Embryonic facial prominence (tissue), 1 donor: ENCODE results near the gene SERPINB13.

ENCODE experiments used
- DNase-seq: peaks from one replicate; pipeline ENCODE4 v3.0.0-alpha.2; 2016; ENCODE audit errors: extremely low spot score

The SERPINB13 gene, protein sequence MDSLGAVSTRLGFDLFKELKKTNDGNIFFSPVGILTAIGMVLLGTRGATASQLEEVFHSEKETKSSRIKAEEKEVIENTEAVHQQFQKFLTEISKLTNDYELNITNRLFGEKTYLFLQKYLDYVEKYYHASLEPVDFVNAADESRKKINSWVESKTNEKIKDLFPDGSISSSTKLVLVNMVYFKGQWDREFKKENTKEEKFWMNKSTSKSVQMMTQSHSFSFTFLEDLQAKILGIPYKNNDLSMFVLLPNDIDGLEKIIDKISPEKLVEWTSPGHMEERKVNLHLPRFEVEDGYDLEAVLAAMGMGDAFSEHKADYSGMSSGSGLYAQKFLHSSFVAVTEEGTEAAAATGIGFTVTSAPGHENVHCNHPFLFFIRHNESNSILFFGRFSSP

GRCh38 chr18:63586966-63587365, at the start of gene SERPINB13:
Gene SERPINB13, plus strand, starts transcription at chr18:63587343. Its CDS starts 1,325 bp downstream, at chr18:63588668.
- no peak for DNase-seq

DNA sequence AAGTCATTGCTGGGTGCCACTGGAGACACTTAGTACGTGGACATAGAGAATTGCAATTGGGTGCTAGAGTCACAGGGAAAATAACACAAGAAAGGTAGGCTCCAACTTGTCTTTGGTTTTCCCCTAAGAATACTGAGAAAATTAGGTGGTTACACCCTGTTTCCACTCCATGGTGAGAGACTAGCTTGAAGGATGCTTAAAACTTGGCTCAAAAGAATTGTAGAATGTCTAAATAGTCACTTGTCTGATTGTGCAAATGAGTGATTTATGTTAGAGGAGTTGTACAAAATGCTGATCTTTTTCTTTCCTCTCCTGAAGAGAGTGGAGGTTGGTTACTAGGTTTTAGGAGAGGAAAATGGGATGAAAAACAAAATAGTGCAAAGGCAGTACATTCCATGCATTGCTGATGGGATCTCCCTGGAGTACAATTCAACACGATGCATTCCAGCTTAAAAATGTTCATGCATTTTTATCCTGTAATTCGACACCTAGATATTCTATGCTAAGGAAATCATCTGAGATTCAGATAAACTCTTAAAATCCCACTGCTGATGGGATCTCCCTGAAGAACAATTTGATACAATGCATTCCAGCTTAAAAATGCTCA, 47.1 kb upstream of the SERPINB13 start:
- no peak for DNase-seq

GRCh38 chr18:63542069-63542468, 45.1 kb upstream of the SERPINB13 start, which contains the start of gene SERPINB12:
Gene SERPINB12, plus strand, starts transcription at chr18:63542369. Its CDS starts 13,791 bp downstream, at chr18:63556160.
- no peak for DNase-seq

DNA sequence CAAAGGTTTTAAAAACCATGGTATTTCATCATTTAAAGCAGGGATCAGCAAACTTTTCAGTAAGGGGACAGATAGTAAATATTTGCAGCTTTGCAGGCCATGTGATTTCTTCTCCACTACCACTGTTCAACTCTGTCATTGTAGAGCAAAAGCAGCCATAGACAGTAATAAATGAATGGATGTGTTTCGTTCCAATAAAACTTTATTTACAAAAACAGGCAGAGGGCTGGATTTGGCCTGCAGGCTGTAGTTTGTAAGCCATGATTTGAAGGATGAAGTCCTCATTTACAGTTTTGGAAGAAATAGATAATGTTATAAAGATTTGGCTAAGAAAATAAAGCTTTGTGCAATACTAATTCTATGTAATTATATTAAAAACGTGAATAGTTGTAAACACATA, 43.1 kb upstream of the SERPINB13 start:
- no peak for DNase-seq

DNA sequence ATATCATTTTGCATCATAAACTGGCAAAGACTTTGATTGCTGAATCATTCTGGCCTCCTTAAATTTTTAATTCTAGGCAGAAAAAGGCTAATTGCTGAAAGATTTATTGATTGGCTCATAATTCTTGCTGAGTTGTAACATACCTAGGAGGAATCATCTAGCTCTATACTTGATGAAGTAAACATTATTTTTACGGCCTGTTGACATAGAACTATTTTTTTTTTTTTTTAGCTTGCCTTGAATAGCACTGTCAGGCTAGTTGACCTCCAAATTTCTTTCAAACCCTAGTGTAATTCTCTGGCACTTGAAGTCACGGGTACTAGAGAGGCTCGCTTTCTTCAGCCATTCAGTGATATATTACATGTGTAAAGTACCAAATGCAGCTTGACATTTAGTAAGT, 42.1 kb upstream of the SERPINB13 start:
- DNase-seq, result no peak

- DNase-seq, result no peak
Measured at GRCh38 chr18:63550068-63550467, 37.1 kb upstream of the SERPINB13 start.

- no peak for DNase-seq
Measured at GRCh38 chr18:63551769-63552168, 35.4 kb upstream of the SERPINB13 start.

DNA sequence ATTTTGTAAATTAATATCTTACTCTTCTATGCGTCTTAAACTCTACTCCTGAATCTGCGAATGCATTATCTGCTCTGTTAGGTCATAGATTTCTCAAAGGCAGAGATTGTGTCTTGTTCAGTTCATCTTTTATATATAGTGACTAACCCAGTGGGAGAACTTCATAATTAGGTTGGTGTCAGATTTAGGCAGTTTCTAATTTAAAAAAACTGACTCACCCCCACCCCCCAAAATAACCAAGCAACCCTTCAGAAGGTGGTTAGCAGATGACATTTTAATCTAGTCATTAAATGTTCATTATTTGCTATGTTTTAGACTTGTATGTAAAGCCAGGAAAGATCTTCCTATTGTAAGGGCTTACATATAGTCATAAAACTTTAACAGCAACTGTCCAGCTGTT, 34.6 kb upstream of the SERPINB13 start:
- no peak for DNase-seq

DNA sequence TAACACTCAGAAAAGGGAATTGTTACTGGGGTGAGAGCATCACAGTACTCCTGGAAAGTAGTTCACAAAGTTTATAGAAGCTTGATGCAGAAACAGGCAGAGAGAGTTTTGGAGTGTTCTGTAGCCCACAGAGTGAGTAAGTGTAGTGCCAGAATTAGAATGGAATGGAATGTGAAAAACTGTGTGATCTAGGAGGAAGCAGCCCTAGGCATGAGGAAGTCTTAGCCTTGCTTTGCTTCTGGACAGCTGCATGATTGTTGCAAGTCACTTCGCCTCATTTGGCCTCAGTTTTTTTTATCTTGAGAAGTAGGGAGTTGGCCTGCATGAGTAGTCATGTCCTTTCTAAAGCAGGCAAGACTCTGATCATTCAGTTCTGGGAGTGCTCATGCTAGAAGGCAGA, 34.1 kb upstream of the SERPINB13 start:
- no peak for DNase-seq

DNA sequence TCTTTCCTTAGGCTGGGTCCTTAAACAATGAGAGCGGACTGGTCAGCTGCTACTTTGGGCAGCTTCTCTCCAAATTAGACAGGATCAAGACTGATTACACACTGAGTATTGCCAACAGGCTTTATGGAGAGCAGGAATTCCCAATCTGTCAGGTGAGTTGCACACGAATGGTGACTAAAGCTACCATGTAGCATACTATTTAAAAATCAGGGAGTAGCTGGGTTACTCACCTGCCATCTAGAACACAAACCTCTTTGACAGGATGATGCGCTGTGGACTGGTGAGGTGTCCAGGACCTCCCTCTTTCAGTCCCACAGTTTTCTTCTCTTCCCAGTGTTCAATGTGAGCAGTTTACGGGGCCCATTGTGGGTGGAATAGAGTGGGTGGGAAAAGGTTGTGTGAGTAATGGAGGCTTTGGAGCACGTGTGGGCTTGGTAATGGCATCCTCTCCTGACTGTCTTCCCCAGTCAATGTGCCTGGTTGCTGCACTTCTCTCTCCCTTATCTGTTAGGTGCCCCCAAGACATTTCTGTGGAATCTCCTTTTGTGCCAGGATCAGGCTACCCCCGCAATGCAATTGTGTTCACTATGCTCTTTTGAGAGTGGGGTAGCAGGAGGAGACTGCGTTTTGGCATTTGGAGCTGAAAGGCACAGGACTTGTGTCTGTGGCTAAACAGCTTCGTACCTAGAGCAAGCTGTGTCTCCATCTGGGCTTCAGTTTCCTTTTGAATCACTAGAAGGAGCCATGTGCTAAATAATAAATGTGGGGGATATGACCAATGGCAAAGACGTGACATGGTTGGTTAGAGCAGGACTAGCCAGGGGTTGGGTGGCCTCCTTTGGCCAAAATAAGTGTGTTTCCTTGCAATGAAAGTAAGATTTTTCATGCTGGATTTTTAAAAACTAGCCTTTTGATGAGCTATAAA, 27.3 kb upstream of the SERPINB13 start:
- DNase-seq, result no peak

GRCh38 chr18:63562284-63562683, 24.9 kb upstream of the SERPINB13 start:
- no peak for DNase-seq

DNA sequence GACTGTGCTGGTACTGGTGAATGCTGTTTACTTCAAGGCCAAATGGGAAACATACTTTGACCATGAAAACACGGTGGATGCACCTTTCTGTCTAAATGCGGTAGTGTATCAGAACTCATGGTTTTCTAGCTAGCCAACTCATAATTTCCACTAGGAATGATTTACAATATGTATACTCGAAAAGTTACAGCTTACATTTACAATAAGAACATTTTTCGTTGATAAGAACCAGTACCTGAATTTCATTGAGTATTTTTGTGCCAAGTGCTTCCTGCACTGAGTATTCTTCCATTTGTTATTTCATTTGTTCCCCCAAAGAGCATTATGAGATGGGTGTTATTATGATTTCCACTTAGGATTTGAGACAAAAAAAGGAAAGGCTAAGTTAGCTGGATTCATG, 23.1 kb upstream of the SERPINB13 start:
- DNase-seq, result no peak

DNA sequence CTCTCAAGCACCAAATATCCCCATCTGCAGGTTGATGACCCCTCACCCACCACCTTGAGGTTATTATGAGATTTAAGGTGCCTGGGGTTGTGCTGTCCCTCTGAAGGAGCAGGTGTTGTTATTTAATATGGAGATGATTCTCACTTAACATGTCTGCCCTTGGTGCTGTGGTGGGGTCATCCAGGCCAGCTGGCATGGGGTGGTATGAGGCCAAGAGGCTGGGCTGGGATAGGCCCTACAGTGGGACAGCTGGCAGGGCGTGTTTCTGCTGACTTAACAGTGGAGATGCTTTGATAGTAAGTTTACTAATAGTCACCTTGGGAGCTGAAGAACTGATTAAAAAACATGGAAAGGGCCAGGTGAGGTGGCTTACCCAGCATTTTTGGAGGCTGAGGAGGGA, 22.6 kb upstream of the SERPINB13 start:
- no peak for DNase-seq

DNA sequence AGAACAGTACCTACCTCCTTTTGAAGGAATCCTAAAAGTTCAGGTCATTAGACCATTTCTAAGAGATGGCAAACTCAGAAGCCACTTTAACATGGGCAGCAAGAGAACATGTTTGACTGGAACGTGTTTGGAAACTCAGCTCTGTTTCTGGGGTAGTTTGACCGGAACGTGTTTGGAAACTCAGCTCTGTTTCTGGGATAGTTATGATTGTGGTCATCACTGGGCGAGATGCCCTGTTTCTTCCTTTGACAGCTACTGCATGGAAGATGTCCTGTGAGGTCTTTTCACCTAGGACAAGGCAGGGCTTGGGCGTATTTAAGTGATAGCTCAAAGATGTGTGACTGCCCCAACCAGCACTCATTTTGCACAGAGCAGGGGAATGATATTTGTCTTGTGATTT, 19.9 kb upstream of the SERPINB13 start:
- DNase-seq, result no peak

GRCh38 chr18:63567825-63568224, 19.3 kb upstream of the SERPINB13 start:
- no peak for DNase-seq

DNA sequence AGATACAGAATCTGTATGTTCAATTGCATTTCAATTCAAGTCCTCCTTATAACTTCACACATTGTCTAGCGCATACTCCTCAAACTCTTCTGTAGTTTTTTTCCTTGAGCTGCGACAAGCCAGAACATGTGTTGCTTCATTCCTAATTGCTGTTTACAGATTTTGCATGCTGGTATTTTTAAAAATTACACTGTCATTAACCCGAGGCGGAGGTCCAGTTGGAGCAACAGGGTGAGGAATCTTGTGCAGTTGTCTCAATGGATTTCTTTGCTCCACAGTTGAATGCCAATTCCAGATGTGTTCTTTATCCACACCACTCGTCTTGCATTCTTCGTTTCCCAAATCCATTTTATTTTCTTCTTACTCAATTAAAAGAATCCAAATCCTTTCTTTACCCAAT, 16.4 kb upstream of the SERPINB13 start:
- DNase-seq, result no peak

GRCh38 chr18:63575681-63576080, 11.5 kb upstream of the SERPINB13 start:
- no peak for DNase-seq

- no peak for DNase-seq
Measured at GRCh38 chr18:63578357-63578958, 8.7 kb upstream of the SERPINB13 start.

DNA sequence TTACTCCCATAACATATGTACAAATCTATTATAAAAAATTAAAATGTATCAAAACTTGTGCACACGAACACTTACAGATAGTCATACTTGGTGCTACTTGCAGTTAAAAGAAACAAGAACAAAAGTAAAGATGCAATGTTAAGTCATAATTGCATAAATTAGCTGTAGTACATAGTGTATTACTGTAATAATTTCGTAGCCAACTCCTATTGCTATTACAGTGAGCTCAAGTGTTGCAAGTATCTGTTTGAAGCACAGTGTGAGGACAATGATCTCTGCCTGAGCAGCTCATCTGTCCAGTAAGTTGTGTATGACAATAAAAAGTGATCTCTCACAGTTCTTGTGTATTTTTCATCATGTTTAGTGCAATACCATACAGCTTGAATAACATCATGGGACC, 7.5 kb upstream of the SERPINB13 start:
- DNase-seq, result no peak

DNA sequence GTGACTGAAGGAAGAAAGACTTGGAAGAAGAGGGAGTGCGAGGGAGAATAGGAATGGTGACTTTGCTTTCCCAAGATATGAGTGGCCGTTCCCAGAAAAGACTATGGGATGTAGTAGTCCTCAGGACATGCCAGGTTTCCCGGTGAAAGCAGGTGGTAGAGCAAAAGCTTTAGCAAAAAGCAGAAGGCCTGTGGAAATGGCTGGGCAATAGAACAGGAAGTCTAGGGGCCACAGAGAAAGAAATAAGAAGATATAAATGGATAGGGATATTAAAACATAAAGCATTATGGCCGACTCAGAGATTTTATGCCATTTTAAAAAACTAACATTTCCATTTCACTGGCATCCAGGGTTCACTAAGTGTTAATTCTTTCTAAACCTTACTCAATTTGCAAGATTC, 1.2 kb upstream of the SERPINB13 start:
- no peak for DNase-seq

- DNase-seq, result no peak
Measured at GRCh38 chr18:63586431-63586830, 712 bp upstream of the SERPINB13 start.

DNA sequence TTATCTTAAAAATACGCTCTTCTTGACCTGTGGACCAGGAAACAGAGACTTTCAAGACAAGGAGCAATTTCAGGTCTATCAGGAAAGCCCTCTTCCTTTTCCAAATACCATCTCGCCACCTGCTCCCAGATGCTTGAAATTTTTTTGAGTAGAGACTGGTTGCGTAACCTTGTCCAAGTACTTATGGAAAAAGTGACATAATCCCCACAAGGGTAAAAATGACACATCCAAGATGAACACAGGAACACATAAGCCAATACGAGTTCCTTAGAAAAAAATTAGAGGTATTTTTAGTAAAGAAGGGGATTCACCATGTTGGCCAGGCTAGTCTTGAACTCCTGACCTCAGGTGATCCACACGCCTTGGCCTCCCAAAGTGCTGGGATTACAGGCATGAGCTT, 1.8 kb downstream of the SERPINB13 start:
- DNase-seq, result no peak
